Superior temporal gyrus (tissue), 1 donor: ENCODE measurements around the gene SPACA6.
A peak's percentile ranks its signal among the peaks of the same experiment; 100 is the strongest.

ENCODE experiments used
- DNase-seq: peaks from one replicate; pipeline ENCODE4 v3.0.0-alpha.2; 2016; ENCODE audit errors: extremely low spot score

SPACA6 gene

DNA sequence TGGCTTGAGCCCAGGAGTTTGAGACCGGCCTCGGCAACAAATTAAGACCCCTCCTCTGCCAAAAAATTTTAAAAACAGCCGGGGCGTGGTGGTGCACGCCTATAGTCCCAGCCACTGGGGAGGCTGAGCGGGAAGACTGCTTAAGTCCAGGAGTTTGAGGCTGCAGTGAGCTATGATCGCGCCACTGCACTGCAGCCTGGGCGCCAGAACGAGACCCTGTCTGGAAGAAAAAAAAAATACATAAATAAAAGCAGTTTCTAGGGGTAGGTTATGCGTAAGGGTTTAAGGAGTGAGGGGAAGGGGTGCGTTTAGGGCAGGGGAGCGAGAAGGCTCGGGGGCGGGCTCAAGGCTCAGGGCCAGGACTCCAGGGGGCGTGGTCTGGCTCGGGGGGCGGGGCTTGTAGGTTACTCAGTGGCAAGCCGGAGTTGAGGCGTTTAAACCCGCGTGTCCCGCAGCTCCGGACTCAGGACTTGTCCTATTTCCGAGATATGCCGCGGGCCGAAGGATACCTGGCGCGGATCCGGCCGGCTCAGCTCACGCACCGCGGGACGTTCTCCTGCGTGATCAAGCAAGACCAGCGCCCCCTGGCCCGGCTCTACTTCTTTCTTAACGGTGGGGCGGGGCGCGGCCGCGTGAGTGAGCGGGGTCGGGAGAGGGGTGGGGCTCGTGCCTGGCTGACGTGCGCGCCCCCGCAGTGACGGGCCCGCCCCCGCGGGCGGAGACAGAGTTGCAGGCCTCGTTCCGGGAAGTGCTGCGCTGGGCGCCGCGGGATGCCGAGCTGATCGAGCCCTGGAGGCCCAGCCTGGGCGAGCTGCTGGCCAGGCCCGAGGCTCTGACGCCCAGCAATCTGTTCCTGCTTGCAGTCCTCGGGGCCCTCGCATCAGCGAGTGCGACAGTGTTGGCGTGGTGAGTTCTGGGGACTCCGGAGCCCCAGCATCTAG lies 10.7 kb downstream of the SPACA6 start:
- peak; percentile 85 for DNase-seq

GRCh38 chr19:51704626-51705025 lies 11.5 kb downstream of the SPACA6 start:
- no peak for DNase-seq

DNA sequence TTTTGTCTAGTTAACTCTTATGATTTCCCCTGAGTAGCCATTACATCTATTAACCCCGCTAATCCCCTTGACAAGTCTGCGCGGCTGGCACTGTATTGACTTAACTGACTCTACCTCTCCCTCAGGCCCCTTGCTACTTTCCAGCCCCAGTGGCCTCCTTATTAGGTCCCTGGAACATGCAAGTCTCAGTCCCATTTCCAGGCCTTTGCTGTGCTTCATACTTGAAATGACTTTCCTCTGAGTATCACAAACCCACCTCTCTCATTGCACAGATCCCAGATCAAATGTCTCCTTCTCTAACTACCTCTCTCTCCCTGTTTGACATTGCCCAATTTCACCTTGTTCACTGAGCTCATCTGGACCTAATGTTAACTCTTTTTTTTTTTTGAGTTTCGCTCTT lies 13.2 kb downstream of the SPACA6 start:
- no peak for DNase-seq

DNA sequence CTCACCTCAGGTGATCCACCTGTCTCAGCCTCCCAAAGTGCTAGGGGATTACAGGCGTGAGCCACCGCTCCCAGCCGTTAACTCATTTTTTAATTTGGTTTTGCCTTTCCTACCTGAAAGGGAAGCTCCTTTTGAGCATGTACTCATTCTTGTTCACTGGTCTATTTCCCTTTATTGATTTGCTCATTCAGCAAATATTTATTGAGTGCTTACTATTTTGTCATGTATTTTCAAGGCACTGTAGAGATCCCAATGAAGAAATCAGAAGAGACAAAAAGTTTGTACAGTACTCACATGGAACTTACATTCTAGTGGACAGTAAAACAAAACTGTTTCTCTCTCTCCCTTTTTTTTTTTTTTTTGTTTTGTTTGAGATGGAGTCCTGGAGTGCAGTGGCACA lies 13.8 kb downstream of the SPACA6 start:
- DNase-seq = no peak

DNA sequence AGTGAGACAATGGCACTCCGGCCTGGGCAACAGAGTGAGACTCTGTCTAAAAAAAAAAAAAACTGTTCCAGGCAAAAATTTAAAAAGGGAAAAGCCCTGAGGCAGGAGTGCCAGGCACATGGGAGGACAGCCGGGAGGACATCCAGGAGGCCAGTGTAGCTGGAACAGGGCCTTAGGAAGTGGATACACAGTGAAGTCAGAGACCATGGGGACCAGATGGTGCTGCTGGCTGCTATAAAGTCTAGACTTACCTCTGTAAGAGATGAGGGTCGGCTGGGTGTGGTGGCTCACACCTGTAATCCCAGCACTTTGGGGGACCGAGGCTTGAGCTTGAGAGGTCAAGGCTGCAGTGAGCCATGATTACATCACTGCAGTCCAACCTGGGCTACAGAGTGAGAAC lies 15.7 kb downstream of the SPACA6 start:
- DNase-seq = no peak

- DNase-seq = no peak
Measured at GRCh38 chr19:51709575-51709974, 16.4 kb downstream of the SPACA6 start.

DNA sequence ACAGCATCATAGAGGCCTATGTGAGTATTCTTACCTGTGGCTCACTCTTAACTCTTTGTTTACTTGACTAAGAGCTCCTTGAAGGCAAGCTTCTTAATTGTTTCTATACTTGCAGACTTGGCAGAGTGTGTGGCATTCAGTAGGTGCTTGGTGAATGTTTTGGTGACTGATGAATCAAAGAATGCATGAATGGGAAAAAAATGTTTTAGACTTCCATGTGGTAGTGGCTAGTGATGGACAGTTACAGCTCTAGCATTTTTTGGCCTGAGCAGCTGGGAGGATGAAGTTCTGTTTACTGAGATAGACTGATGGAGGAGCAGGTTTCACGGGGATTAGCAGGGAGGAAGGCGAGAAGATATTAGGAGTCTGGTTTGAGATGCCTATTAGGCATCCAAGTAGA lies 17.0 kb downstream of the SPACA6 start:
- DNase-seq = no peak

DNA sequence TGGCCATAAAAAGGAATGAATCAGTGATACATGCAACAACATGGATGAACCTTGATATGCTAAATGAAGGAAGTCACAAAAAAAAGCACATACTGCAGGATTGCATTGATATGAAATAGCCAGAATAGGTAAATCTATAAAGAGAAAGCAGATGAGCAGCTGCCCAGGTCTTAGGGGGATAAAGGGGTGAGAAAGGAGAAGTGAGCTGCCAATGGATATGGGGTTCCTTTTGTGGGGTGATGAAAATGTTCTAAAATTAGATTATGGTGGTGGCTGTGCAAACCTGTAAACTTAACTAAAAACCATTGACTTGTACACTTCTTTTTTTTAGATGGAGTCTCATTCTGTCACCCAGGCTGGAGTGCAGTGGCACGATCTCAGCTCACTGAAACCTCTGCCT lies 18.6 kb downstream of the SPACA6 start:
- DNase-seq = no peak

GRCh38 chr19:51712461-51713081 lies 19.4 kb downstream of the SPACA6 start:
- DNase-seq = no peak

- no peak for DNase-seq
Measured at GRCh38 chr19:51713319-51714285, 20.5 kb downstream of the SPACA6 start.

GRCh38 chr19:51714848-51715247 lies 21.7 kb downstream of the SPACA6 start:
- DNase-seq = no peak

- DNase-seq = no peak
Measured at GRCh38 chr19:51715850-51716249, 22.7 kb downstream of the SPACA6 start.

- no peak for DNase-seq
Measured at GRCh38 chr19:51716925-51717324, 23.8 kb downstream of the SPACA6 start.

- DNase-seq = no peak
Measured at GRCh38 chr19:51719251-51719988, 26.3 kb downstream of the SPACA6 start.

DNA sequence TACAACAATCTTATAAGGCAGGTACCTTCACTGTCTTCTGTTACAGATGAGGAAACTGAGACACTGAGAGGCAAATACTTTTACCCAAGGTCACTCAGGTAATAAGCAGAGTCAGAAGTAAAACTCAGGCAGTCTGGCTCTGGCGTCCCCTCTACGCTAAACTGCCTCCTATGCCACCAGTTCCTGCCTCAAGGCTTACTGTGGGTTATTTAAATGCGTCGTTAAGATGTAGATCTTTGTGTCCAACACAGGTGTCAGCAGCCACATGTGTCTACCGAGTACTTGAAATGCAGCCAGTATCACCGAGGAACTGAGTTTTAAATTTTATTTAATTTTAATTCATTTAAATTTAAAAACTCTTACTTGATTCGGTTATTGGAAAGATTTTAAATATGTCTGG lies 28.8 kb downstream of the SPACA6 start:
- no peak for DNase-seq

DNA sequence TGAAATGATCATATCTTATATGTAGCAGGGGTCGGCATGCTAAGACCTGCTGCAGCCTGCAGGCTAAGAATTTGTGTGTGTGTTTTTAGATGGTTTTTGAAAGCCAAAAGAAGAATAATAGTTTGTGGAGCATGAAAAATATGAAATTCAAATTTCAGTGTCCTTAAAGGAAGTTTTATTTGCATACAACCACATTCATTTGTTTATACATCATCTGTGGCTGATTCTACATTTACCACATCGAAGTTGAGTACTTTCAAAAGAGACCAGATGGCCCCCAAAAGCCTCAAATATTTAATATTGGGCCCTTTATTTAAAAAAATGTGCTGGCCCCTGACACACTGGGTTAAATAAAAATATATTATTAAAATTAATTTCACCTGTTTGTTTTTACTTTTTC lies 29.4 kb downstream of the SPACA6 start:
- no peak for DNase-seq

- no peak for DNase-seq
Measured at GRCh38 chr19:51724543-51724942, 31.4 kb downstream of the SPACA6 start.

GRCh38 chr19:51726049-51726448 lies 32.9 kb downstream of the SPACA6 start:
- DNase-seq = peak; percentile 80

- no peak for DNase-seq
Measured at GRCh38 chr19:51727349-51727880, 34.3 kb downstream of the SPACA6 start.

DNA sequence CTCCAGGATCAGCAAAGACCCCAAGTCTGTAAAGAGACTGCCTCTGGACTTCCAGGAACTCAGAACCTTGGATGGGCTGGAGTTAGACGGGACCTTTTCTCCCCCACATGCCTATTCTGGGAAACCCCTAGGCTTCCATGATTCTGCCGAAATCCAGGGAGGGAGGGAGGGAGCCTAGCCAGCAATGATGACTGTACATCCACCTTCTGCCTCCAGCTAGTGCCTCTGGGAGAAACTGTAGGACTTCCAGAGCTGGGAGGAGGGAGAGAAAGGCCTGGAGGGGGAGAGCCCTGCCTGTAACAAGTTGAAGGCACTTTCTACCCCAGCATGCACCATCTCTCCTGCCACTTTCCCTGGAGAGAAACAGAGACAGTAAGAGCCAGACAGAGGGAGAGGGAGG lies 36.7 kb downstream of the SPACA6 start:
- DNase-seq = no peak
